Measurements from ENCODE around the gene E4F1.

Gene E4F1

GRCh38 chr16:2210386-2211365 lies 12.7 kb upstream of the E4F1 start, which contains the start of gene BRICD5:
BRICD5 (minus strand) TSS chr16:2210863; CDS start chr16:2210833, 30 bp downstream.
- no peak for DNase-seq (ENCODE audit: low read depth)
- TF ChIP-seq, protein P1, sequence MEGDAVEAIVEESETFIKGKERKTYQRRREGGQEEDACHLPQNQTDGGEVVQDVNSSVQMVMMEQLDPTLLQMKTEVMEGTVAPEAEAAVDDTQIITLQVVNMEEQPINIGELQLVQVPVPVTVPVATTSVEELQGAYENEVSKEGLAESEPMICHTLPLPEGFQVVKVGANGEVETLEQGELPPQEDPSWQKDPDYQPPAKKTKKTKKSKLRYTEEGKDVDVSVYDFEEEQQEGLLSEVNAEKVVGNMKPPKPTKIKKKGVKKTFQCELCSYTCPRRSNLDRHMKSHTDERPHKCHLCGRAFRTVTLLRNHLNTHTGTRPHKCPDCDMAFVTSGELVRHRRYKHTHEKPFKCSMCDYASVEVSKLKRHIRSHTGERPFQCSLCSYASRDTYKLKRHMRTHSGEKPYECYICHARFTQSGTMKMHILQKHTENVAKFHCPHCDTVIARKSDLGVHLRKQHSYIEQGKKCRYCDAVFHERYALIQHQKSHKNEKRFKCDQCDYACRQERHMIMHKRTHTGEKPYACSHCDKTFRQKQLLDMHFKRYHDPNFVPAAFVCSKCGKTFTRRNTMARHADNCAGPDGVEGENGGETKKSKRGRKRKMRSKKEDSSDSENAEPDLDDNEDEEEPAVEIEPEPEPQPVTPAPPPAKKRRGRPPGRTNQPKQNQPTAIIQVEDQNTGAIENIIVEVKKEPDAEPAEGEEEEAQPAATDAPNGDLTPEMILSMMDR (IDR thresholded peaks at IDR 0.05; ENCODE audit: low read length, missing control alignments) = no peak
- no peak within 1 kb of the TSS for H3K4me3 ChIP-seq (replicated peaks; ENCODE audit: low read depth, low read length)

GRCh38 chr16:2211923-2212347 lies 11.5 kb upstream of the E4F1 start:
- TF ChIP-seq, protein P1 (IDR thresholded peaks at IDR 0.05; ENCODE audit: low read length, missing control alignments) = no peak
- no peak for DNase-seq (ENCODE audit: low read depth)
- H3K4me3 ChIP-seq (replicated peaks; ENCODE audit: low read depth, low read length) = no peak overlapping the region

GRCh38 chr16:2212362-2213324 lies 10.7 kb upstream of the E4F1 start:
- no peak for DNase-seq (ENCODE audit: low read depth)
- TF ChIP-seq, protein P1 (IDR thresholded peaks at IDR 0.05; ENCODE audit: low read length, missing control alignments) = no peak
- peak overlapping the region; percentile 57 for H3K4me3 ChIP-seq (replicated peaks; ENCODE audit: low read depth, low read length)

GRCh38 chr16:2213817-2214718 lies 9.3 kb upstream of the E4F1 start:
- TF ChIP-seq, protein P1 (IDR thresholded peaks at IDR 0.05; ENCODE audit: low read length, missing control alignments) = no peak
- peak overlapping the region; percentile 57 for H3K4me3 ChIP-seq (replicated peaks; ENCODE audit: low read depth, low read length)
- no peak for DNase-seq (ENCODE audit: low read depth)

- H3K4me3 ChIP-seq (replicated peaks; ENCODE audit: low read depth, low read length) = peak within 1 kb of the TSS; percentile 72
- no peak for DNase-seq (ENCODE audit: low read depth)
- TF ChIP-seq, protein P1 (IDR thresholded peaks at IDR 0.05; ENCODE audit: low read length, missing control alignments) = no peak
Measured at GRCh38 chr16:2214719-2214968, 8.7 kb upstream of the E4F1 start, which contains the start of gene PGP. PGP (minus strand) TSS chr16:2214840; CDS start chr16:2214777, 63 bp downstream.

GRCh38 chr16:2216330-2216729 lies 7.1 kb upstream of the E4F1 start:
- no peak for DNase-seq (ENCODE audit: low read depth)
- TF ChIP-seq, protein P1 (IDR thresholded peaks at IDR 0.05; ENCODE audit: low read length, missing control alignments) = no peak

More at GRCh38 chr16:2216330-2216729, 7.1 kb upstream of the E4F1 start:
- H3K4me3 ChIP-seq (replicated peaks; ENCODE audit: low read depth, low read length) = no peak overlapping the region
